ENCODE data around the gene RAET1E.
"Not testable (repeated sequence)": the region's sequence is repeated elsewhere in the genome, so short reads cannot be mapped to it uniquely, and the experiment has no call there.

The RAET1E gene

DNA sequence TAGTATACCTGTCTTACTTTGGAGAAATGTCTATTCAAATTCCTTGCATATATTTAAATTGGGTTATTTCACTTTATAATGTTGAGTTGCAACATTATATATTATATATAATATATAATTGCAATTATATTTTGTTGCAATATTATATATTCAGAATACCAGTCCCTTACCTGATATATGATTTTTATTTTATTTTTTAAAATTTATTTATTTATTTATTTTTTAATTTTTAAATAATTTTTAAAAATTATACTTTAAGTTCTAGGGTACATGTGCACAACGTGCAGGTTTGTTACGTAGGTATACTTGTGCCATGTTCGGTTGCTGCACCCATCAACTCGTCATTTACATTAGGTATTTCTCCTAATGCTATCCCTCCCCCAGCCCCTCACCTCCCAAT lies 29.1 kb upstream of the RAET1E start:
- not testable (repeated sequence) for DNase-seq (ENCODE audit: low spot score)

DNA sequence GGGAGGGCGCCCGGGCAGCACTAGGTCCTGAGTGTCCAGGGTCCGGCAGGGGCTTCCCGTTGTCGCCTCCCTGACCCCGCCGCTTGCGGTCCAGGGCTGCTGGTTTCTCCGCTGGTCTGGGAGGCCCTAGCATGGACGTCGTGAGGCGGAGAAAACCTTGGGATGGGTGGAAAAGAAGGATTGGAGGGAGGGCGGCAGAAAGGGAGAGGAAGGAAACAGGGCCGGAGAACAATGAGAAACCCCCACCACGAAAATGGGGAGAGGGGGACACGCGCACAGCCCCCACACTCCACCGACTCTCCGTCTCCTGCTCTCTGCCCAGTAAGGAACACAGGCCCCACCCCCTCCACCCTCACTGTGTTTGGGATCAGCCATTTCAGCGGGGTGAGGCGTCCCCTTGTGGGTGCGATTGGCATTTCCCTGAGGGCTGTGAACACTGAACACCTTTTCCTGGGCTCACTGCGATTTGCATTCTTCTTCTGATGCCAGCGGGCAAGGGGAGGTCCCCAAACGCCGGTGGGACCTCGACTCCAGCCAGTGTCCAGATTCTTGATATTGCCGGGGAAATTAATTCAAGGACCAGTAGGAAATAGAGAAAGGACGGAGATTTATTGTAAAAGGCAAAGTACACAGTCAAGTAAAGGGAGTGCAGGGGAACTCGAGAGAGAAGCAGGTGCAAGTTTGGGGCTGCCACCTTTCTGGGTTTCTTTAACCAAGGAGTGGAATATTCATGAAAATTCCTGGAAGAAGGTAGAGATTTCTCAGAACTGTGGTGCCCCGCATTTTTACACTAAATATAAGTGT lies 28.3 kb upstream of the RAET1E start:
- peak; percentile 91 for DNase-seq (ENCODE audit: low spot score)

DNA sequence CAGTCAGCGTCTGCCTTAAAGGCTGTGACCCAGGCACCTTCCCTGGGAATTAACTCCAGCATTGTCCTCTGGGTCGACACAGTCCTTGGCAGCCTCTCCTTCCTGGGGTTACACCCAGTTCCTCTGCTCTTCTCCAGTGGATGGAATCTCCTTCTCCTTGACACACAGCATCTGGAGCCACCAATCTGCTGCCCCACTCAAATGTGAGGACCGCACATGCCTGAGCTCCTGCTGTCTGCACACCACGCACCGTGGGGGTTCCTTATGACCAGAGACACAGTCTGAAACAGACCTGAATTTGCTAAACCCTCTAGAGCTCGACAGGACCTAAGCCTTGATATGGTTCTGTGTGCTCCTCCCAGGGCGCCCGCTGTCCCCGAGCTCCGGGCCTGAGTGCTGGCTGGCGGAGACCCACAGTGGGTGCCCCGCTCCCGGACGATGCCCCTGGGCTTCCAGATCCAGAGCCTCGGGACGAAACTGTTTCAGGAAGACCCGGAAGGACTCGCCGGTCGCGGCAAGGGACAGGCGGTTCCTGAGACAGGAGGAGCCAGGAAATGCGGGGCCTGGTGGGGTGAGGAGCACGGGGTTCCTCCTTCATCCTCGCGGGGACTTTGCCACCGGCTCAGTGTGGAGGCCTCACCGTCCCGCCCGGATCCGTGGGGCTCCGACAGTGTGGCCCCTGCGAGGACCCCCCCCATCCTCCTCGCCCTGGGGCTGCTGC lies 27.5 kb upstream of the RAET1E start:
- no peak for DNase-seq (ENCODE audit: low spot score)

DNA sequence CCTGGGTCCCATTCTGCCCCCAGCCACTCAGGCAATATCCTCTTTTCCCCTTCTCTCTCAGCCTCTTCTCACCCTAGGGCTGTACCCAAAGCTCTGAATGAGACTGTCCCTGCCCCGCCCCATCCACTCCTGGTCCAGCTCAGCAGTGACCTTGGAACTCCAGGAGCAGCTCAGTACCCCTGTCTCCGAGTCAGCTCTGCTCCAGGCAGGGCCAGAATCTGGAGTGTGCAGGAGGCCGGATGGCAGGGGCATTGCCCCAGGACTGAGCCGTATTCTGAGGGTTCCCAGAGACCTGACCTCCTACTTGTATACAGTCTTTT lies 27.0 kb upstream of the RAET1E start:
- DNase-seq (ENCODE audit: low spot score) = no peak

DNA sequence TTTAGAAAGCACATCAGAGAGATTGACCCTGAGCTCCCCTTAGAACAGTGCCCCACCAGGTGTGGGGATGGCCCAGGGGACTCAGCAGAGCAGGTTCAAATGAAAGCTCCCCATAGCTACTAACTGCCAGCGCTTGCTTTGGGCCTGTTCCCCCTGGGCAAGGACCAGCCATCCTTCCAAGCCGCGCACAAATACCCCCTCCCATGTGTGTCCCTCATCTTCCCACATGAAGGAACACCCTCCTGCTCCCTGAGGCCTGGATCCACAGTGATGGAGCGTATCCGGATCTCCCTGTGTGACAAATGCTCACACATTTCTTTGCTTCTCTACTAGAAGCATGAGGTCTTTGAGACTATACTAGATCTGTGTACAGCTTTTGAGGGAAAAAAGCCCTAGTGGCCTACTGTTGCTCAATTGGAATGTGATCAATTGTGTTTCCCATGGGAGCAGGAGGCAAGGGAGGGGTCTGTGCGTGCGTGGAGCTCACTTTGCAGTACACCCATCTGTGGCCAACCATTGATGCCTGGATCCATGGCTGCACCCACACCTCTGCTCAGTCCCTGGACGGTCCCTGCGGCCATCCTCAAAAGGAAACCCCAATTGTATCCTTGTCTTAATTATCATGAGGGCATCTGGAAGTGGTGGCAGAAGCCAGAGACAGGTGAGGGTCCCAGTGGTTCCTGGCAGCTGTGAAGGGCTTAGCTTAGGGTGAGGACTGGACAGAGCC lies 26.5 kb upstream of the RAET1E start:
- no peak for DNase-seq (ENCODE audit: low spot score)

DNA sequence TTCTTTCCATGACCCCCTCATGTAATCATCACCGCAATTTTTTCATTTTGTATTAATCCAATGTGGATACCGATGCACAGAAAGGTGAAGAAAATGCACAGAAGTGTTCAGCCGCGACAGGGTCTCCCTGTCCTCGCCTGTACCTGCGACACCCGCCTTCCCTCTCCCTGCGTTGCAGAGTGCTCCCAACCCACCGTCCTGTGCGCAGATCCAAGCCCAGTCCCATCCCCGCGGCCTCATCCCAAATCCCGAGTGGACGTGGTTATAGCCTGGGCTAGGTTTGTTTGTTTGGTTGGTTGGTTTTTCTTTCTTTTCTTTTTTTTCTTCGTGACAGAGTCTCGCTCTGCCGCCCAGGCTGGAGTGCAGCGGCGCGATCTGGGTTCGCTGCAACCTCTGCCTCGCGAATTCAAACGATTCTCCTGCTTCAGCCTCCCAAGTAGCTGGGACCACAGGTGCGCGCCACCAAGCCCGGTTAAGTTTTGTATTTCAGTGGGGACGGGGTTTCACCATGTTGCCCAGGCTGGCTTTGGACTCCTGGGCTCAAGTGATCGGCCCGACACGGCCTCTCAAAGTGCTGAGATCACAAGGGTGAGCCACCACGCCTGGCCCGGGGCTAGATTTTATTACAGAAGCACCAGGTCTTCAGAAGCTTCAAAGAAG lies 25.5 kb upstream of the RAET1E start:
- no peak for DNase-seq (ENCODE audit: low spot score)

DNA sequence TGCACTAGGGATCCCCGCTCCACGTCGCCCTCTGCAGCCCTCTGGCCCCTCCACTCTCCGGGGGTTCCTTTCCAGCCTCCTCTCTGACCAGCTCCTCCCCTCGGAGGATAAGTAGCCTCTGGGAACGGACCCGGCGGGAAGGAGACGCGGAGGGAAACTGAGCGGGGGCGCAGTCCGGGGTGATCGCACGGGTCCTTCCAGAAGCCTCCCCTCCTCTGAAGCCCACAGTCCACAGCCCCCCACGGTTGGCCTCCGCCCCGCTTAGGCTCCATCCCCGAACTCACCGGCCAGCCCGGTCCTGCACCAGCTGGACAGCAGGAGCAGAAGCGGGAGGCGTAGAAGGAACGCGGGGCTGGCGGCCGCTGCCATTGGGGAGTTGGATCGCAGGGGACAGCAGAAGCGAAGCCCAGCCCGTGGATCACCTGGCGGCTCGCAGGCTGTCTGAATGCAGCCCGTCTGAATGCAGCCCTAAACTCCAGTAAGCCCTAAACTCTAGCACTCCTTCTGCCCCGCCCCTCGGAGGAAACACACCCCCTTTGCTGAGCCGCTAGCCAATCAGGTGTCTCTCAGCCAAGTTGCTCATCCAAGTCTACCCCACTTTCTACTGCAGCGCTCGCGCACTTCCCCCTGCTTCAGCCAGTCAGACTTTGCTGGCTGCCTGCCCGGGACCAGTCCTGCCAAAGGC lies 24.9 kb upstream of the RAET1E start, which contains the start of gene RAET1G:
RAET1G (minus strand) TSS at position 480 of the 685 bp plus-strand sequence; CDS start at position 369, 111 bp downstream.
- DNase-seq (ENCODE audit: low spot score) = peak; percentile 91

DNA sequence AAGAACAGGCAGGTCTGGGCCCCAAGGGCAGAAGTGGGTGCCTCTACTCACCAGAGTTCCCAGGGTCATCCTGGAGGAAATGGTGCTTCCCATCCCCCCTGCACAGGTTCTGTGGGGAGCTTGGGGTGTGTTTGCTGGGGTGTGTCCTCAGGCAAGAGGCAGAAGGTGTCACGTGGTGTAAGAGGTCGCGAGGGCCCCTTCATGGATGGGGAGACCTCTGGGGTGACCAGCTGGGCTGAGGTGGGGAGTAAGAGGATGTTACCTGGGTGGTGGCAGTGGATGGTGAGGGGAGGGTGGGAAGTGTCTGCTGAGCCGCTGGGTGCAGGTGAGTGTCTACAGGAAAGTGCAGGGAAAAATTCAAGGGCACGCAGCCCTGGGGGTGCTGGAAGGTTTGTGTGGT lies 24.2 kb upstream of the RAET1E start:
- not testable (repeated sequence) for DNase-seq (ENCODE audit: low spot score)

DNA sequence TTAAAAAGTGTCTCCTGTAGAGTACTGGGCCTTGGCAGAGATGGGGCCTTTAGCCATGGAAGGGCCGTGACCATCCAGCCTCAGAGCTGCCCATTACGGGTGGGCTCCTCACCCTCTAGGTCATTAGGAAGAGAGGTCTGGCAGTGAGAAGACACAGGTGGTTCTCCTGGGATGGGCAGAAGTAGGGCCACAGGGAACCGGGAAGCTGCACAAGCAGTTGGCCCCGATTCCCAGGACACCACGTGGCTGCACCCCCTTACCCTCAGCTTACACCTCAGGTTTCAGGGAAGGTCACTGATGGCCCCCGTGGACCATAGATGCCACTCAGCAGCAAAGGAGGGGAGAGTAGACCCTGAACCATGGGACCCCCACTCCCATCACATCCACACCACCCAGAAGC lies 23.4 kb upstream of the RAET1E start:
- no peak for DNase-seq (ENCODE audit: low spot score)

DNA sequence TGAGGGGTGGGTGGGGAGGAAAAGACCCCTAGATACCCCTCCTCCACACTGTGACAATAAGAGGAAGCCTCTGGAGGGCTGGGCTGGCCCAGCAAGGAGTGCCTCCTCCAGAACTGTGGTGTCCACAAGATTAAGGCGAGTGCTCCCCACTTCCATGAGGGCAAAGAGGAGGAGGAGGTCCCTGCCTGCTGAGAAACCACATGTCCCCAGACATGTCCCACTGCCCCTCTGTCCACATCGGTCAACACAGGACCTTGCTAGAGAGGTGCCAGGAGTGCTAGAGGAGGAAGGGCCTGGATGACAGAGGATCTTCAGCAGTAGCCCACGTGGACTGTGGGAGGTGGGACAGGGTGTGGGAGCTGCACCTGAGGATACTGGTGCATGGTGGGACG lies 21.9 kb upstream of the RAET1E start:
- no peak for DNase-seq (ENCODE audit: low spot score)

DNA sequence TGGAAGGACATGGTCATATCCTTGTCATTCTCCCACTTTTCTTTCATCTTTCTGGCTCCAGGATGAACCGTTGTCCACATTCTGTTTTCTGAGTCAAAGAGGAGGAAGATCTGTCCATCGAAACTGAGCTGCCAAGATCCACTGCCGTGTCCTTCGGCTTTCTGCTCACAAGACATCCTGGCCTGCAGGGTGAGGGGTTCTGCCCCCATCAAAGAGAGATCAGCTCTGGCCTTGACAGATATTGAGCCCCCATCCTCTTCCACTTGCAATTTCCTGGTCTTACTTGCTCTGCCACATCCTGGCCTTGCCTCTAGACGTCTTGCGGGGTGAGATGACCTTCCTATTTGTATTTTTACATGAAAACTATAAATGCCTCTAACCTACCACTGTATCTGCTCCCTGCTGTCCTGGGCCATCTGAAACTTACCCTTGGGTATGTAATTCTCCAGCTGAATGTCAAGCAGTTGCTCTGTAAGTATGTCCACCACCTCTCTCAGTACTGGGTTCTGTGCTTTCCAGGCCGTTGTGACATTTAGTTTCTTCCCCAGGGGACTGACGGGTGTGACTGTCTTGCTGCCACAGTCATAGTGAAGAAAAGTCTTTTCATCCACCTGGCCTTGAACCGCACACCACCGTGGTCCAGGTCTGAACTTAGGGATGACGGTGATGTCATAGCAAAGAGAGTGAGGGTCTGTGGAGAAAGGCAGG lies 21.4 kb upstream of the RAET1E start:
- not testable (repeated sequence) for DNase-seq (ENCODE audit: low spot score)

DNA sequence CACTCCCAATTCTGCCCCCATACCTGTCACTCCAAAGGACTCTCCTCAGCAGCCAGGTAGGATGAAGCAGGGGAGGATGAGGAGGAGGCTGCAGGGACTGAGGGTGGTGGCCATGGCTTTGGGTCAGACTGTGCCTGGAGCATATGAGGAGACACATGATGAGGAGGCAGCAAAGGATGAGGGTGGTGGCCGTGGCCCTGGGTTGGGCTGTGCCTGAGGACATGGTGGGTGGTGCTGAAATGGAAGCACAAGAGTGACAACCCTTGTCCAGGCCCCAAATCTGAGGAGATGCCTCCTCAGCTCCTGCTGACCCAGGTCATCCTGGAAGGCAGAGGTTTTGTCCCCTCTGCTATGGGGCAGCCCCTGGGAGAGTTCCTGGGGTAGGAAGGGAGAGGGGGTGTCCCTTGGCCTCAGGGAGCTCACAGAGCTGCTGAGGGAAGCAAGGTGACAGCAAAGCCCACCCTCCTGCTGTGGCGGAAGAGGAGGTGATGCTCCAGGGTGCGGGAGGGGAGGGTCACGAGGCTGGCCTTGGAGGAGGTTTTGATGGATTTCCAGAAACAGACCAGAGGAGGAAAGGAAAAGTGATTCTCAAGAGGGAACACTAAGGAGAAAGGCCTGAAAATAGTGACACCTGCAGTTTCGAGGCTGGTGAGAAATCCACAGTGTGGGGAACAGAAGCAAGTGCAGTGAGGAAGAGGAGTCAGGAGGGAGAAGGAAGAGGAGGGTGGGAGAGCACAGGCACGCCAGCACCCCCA lies 20.4 kb upstream of the RAET1E start:
- DNase-seq (ENCODE audit: low spot score) = no peak

DNA sequence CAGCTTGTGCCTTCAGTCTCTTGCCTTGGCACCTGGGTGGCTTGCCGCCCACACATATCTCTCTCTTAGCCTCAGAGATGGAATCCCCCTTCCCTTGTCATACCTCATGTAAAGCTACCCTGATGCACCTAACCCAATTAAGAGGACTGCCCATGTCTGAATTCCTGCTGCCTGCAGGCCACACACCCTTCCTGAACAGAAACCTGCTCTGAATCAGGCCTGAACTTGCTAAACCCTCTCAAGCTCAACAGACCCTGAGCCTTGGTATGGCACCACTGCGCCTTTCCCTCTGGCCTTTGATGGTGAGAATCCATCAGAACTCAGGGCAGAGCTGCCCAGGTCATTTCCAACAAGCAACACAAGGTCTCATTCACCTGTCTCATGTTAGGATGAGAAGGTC lies 19.8 kb upstream of the RAET1E start:
- DNase-seq (ENCODE audit: low spot score) = no peak

DNA sequence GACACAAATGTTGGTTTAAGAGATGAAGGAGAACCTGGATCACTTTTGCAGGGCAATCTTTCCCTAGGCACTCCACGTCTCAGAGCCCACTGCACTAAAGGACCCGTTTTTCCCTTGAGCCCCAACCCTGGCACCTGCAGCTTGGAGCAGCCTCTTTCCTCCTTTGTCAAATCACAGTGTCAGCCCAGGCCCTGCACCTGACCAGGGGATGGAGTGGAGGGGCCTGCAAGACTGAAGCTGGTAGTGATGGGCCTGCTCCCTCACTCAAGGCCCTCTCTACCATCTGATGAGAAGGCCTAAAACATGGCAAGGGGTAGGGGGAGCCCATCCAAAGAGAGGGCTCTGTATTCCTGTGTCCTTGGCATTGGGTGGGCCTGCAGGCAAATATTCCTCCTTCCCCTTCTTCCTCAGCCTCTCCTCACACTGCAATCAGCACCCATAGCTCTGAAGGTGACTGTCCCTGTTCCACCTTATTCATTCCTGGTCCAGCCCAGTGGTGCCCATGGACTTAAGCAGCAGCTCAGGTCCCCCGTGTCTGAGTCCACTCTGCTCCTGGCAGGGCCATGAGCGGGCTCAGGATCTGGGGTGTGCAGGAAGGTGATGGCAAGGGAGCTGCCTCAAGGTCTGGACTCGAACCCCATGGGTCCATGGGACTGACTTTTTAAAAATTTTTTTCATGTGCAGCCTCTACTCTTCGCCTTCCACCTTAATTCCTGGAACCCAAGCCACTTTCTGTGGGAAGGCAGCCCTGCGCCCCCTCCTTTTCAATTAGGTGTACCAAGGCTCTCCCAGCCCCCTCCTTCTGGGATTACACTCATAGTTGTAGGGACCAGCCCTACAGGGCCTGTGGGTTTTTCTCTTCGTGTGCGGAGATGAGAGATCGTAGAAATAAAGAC lies 18.3 kb upstream of the RAET1E start:
- DNase-seq (ENCODE audit: low spot score) = no peak

DNA sequence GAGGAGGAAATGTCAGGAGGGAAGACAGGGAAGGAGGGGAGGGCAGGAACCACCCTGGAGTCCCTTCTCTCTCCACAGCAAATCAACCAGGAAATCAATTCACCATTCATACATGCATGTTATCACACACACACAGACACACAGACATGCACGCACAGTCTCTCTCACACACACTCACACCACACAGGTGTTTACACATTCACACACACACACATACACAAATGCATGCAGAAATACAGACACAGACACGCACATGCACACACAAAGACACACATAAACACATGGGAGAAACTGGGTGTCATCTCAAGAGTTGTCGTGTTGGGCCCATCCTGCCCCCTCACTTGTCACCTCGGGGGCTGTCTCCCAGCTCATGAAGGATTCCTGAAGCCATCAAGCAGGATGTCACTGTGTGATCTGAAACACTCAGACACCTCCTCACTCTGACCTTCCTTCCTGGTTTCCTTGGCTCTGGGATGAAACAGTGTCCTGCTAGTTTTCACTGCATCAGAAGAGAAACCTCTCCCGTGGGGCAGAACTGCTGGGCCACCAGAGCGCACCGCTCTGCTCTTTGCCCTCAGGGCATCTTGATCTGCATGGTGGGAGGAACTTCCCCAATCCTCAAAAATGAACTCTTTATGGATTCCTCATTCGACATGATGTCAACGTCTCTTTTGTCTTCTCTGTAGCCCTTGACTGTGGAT lies 15.8 kb upstream of the RAET1E start:
- peak; percentile 24 for DNase-seq (ENCODE audit: low spot score)

DNA sequence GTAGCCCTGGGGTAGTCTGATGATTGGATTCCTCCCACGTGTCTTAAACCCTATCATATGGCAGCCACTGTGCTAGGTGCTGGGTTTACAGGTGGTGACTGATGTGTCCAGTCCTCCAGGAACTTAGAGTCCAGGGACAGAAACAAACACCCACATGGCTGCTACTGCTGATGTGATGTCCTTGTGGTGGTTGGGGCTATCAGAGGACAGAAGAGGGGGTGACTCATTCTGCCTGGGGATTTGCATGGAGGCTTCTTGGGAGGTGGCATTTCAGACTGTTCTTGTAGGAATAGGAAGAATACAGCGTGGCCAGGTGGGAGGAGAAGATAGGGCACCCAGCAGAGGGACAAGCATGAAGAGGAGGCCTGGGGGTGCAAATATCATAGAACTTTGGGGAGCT lies 15.2 kb upstream of the RAET1E start:
- DNase-seq (ENCODE audit: low spot score) = no peak

DNA sequence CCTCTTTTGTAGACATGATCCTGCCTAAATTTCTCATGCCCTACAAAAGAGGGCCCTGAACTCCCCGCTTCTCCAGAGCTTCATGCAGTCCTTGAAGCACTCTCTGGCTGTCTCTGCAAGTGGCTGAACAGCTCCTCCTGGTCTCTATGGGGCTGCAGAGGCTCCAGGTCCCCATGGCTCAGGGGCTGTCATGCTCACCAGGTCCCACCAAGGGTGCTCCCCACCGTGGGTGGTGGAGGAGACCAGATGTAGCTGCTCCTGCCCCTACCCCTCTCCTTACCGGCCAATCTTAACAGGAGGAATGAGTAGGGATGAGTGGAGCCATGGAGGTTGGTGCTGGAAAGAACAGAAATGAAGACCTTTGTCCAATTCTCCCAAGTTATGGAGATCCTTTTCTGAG lies 14.8 kb upstream of the RAET1E start:
- not testable (repeated sequence) for DNase-seq (ENCODE audit: low spot score)

DNA sequence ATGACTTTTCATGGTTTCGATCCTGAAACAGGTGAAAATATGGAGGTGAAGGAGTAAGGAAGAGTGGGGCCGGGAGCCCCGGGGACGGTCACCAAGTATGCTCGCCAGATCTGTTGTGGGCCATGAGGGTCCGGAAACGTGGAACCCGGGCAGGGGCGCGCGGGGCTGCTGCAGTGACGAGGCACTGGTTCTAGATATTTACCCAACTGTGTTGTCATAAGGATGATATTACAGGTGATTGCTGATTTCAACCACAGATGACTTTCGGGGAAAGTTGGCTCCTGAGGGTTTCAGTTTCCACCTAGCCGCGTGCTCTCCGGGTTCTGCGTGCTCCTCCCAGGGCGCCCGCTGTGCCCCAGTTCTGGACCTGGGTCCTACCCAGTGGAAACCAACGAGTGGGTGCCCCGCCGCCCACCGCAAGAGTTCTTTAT lies 12.8 kb upstream of the RAET1E start:
- peak; percentile 15 for DNase-seq (ENCODE audit: low spot score)

Data from ecto neural progenitor cell (in vitro differentiated cells).